IMR-90 (cell line): ENCODE measurements around the gene EIF4G3.

Experiments used
- CTCF ChIP-seq: conservative IDR thresholded peaks from 2 replicates; pipeline ENCODE4 v1.5.1; 2012; ENCODE audit warnings: mild to moderate bottlenecking, low read depth, low read length, improper control_type of control experiment
- POLR2A ChIP-seq: IDR thresholded peaks from 2 replicates; pipeline ENCODE4 v1.6.1; 2012; ENCODE audit warnings: mild to moderate bottlenecking, low read depth, low read length

GRCh38 chr1:20978413-20978812 lies 198.3 kb downstream of the EIF4G3 start:
- TF ChIP-seq POLR2A (no peak), CTCF (no peak)
